GM21786 (cell line): ENCODE data around the gene TRAF3IP3.

Experiments
- ATAC-seq: cut with Tn5 transposase; IDR thresholded peaks from one replicate; pipeline ENCODE4 v1.9.1; 2021; ENCODE audit not compliant: unreplicated experiment

Gene TRAF3IP3

GRCh38 chr1:209736490-209737117, 19.2 kb upstream of the TRAF3IP3 start:
- ATAC-seq: no peak

- no peak for ATAC-seq
These were observed 18.7 kb upstream of the TRAF3IP3 start for GRCh38 chr1:209737118-209737505.

- no peak for ATAC-seq
These were observed 17.6 kb upstream of the TRAF3IP3 start for GRCh38 chr1:209738270-209738669.

- ATAC-seq: no peak
These were observed 14.7 kb upstream of the TRAF3IP3 start for GRCh38 chr1:209741193-209741592.

- ATAC-seq: no peak
These were observed 14.0 kb upstream of the TRAF3IP3 start for GRCh38 chr1:209741889-209742288.

GRCh38 chr1:209742409-209743144, 13.3 kb upstream of the TRAF3IP3 start:
- no peak for ATAC-seq

GRCh38 chr1:209743145-209743482, 12.7 kb upstream of the TRAF3IP3 start:
- no peak for ATAC-seq

GRCh38 chr1:209746451-209747165, 9.2 kb upstream of the TRAF3IP3 start:
- ATAC-seq: no peak

- peak; percentile 76 for ATAC-seq
These were observed 8.1 kb upstream of the TRAF3IP3 start for GRCh38 chr1:209747580-209748262.

GRCh38 chr1:209748620-209749019, 7.2 kb upstream of the TRAF3IP3 start:
- no peak for ATAC-seq

GRCh38 chr1:209749205-209749604, 6.6 kb upstream of the TRAF3IP3 start:
- no peak for ATAC-seq

GRCh38 chr1:209749670-209750323, 6.1 kb upstream of the TRAF3IP3 start:
- ATAC-seq: no peak

- ATAC-seq: peak; percentile 43
These were observed 4.1 kb upstream of the TRAF3IP3 start for GRCh38 chr1:209751627-209752231.

GRCh38 chr1:209752890-209753289, 3.0 kb upstream of the TRAF3IP3 start:
- no peak for ATAC-seq

GRCh38 chr1:209755256-209755655, 597 bp upstream of the TRAF3IP3 start:
- ATAC-seq: no peak

GRCh38 chr1:209756615-209757445, 977 bp downstream of the TRAF3IP3 start:
- peak; percentile 33 for ATAC-seq

- ATAC-seq: no peak
These were observed 2.5 kb downstream of the TRAF3IP3 start for GRCh38 chr1:209758400-209758799.

- no peak for ATAC-seq
These were observed 4.0 kb downstream of the TRAF3IP3 start for GRCh38 chr1:209759829-209760359.

- ATAC-seq: no peak
These were observed 5.3 kb downstream of the TRAF3IP3 start for GRCh38 chr1:209761011-209761635.
